Measurements from ENCODE around the gene KRTAP10-11. TPM values are rescaled to one million over a fixed set of nuclear protein-coding genes. Genes with fewer than 3 reads are reported as not detected.
A peak's percentile ranks its signal among the peaks of the same experiment; 100 is the strongest.

KRTAP10-11 gene
- total and polyA plus RNA-seq, 2 experiments from 2014 or later, result not detected

GRCh38 chr21:44601596-44602462 is 44.4 kb upstream of the KRTAP10-11 start:
- no peak for ATAC-seq
- Histone ChIP-seq H3K4me2 (no peak overlapping the region), H3K36me3 (ENCODE audit: insufficient read depth) (no peaks in the 10 kb centered on the region), H3F3A (replicated peaks; ENCODE audit: low read depth) (no peaks in the 10 kb centered on the region), H3K4me1 (ENCODE audit: insufficient read depth) (peaks cover 7% of the 10 kb centered on the region; the same call in 1 of the 2 replicates), H2AFZ (no peak overlapping the region), H3K4me3 (no peak overlapping the region), H3K27ac (ENCODE audit: low read depth) (no peak overlapping the region), H3K9me2 (ENCODE audit: insufficient read depth) (no peaks in the 10 kb centered on the region), H3K27me3 (ENCODE audit: insufficient read depth) (no peaks in the 10 kb centered on the region), H3K79me2 (replicated peaks; ENCODE audit: insufficient read depth) (no peaks in the 10 kb centered on the region), H4K20me1 (replicated peaks; ENCODE audit: insufficient read depth) (no peaks in the 10 kb centered on the region)
- Mint-ChIP-seq H3K4me3 (no peak overlapping the region), H3K36me3 (ENCODE audit: low read depth) (no peaks in the 10 kb centered on the region; the same call in 2 of the 3 replicates), H3K27ac (peak overlapping the region; percentile 27; the same call in 1 of the 2 replicates), H3K9me3 (peaks cover 11% of the 10 kb centered on the region), H3K27me3 (ENCODE audit: insufficient read depth, low read depth, poor library complexity) (peaks cover 11% of the 10 kb centered on the region), H3K4me1 (peaks cover 22% of the 10 kb centered on the region)
- no peak for DNase-seq (ENCODE audit: low spot score)
- TF ChIP-seq ZNF114 (CRISPR knock-in tag; IDR thresholded peaks at IDR 0.05) (no peak), NANOG (IDR thresholded peaks at IDR 0.05; ENCODE audit: borderline replicate concordance) (no peak), STAT1 (IDR thresholded peaks at IDR 0.05; ENCODE audit: unreplicated experiment) (no peak), CTCF (conservative IDR thresholded peaks at IDR 0.05; ENCODE audit: low read depth in 2 of 2) (no peak), POLR2AphosphoS5 (IDR thresholded peaks at IDR 0.05; ENCODE audit: low read depth) (no peak), ZNF331 (CRISPR knock-in tag; IDR thresholded peaks at IDR 0.05; ENCODE audit: low read depth) (no peak), CREB1 (CRISPR knock-in tag; IDR thresholded peaks at IDR 0.05; ENCODE audit: low read depth) (no peak), JUNB (IDR thresholded peaks at IDR 0.05; ENCODE audit: unreplicated experiment) (no peak), EZH2phosphoT487 (IDR thresholded peaks at IDR 0.05; ENCODE audit: unreplicated experiment) (no peak), EZH2 (IDR thresholded peaks at IDR 0.05; ENCODE audit: low read depth, unreplicated experiment) (no peak), REST (IDR thresholded peaks at IDR 0.05; ENCODE audit: unreplicated experiment) (no peak)
- TF ChIP-seq, protein P1, sequence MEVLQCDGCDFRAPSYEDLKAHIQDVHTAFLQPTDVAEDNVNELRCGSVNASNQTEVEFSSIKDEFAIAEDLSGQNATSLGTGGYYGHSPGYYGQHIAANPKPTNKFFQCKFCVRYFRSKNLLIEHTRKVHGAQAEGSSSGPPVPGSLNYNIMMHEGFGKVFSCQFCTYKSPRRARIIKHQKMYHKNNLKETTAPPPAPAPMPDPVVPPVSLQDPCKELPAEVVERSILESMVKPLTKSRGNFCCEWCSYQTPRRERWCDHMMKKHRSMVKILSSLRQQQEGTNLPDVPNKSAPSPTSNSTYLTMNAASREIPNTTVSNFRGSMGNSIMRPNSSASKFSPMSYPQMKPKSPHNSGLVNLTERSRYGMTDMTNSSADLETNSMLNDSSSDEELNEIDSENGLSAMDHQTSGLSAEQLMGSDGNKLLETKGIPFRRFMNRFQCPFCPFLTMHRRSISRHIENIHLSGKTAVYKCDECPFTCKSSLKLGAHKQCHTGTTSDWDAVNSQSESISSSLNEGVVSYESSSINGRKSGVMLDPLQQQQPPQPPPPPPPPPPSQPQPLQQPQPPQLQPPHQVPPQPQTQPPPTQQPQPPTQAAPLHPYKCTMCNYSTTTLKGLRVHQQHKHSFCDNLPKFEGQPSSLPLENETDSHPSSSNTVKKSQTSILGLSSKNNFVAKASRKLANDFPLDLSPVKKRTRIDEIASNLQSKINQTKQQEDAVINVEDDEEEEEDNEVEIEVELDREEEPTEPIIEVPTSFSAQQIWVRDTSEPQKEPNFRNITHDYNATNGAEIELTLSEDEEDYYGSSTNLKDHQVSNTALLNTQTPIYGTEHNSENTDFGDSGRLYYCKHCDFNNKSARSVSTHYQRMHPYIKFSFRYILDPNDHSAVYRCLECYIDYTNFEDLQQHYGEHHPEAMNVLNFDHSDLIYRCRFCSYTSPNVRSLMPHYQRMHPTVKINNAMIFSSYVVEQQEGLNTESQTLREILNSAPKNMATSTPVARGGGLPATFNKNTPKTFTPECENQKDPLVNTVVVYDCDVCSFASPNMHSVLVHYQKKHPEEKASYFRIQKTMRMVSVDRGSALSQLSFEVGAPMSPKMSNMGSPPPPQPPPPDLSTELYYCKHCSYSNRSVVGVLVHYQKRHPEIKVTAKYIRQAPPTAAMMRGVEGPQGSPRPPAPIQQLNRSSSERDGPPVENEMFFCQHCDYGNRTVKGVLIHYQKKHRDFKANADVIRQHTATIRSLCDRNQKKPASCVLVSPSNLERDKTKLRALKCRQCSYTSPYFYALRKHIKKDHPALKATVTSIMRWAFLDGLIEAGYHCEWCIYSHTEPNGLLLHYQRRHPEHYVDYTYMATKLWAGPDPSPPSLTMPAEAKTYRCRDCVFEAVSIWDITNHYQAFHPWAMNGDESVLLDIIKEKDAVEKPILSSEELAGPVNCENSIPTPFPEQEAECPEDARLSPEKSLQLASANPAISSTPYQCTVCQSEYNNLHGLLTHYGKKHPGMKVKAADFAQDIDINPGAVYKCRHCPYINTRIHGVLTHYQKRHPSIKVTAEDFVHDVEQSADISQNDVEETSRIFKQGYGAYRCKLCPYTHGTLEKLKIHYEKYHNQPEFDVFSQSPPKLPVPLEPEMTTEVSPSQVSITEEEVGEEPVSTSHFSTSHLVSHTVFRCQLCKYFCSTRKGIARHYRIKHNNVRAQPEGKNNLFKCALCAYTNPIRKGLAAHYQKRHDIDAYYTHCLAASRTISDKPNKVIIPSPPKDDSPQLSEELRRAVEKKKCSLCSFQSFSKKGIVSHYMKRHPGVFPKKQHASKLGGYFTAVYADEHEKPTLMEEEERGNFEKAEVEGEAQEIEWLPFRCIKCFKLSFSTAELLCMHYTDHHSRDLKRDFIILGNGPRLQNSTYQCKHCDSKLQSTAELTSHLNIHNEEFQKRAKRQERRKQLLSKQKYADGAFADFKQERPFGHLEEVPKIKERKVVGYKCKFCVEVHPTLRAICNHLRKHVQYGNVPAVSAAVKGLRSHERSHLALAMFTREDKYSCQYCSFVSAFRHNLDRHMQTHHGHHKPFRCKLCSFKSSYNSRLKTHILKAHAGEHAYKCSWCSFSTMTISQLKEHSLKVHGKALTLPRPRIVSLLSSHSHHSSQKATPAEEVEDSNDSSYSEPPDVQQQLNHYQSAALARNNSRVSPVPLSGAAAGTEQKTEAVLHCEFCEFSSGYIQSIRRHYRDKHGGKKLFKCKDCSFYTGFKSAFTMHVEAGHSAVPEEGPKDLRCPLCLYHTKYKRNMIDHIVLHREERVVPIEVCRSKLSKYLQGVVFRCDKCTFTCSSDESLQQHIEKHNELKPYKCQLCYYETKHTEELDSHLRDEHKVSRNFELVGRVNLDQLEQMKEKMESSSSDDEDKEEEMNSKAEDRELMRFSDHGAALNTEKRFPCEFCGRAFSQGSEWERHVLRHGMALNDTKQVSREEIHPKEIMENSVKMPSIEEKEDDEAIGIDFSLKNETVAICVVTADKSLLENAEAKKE (CRISPR knock-in tag; IDR thresholded peaks at IDR 0.05), result no peak
- TF ChIP-seq, protein P2, sequence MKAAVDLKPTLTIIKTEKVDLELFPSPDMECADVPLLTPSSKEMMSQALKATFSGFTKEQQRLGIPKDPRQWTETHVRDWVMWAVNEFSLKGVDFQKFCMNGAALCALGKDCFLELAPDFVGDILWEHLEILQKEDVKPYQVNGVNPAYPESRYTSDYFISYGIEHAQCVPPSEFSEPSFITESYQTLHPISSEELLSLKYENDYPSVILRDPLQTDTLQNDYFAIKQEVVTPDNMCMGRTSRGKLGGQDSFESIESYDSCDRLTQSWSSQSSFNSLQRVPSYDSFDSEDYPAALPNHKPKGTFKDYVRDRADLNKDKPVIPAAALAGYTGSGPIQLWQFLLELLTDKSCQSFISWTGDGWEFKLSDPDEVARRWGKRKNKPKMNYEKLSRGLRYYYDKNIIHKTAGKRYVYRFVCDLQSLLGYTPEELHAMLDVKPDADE (IDR thresholded peaks at IDR 0.05), result no peak

Measured in GM23338 (cell line).